Trophoblast cell (in vitro differentiated cells and primary cell): ENCODE data around the gene CAPN9.
A peak's percentile ranks its signal among the peaks of the same experiment; 100 is the strongest.

Source experiments
- DNase-seq, 2 donors: peaks; one replicate each; pipeline ENCODE4 v3.0.0-alpha.2; 2016
- H2AFZ ChIP-seq: 2 replicates; pipeline ENCODE4 v1.6.1; 2013; ENCODE audit warnings: low read length, moderate library complexity, mild to moderate bottlenecking; ENCODE audit not compliant: insufficient read depth, poor library complexity
- H2AK5ac ChIP-seq: 2 replicates; pipeline ENCODE4 v1.6.1; 2013; ENCODE audit warnings: mild to moderate bottlenecking, low read length
- H2BK120ac ChIP-seq: 2 replicates; pipeline ENCODE4 v1.6.1; 2013; ENCODE audit warnings: low read length, mild to moderate bottlenecking, moderate library complexity; ENCODE audit not compliant: insufficient read depth, poor library complexity
- H2BK12ac ChIP-seq: 2 replicates; pipeline ENCODE4 v1.6.1; 2013; ENCODE audit warnings: mild to moderate bottlenecking, low read length, moderate library complexity
- H2BK5ac ChIP-seq: 2 replicates; pipeline ENCODE4 v1.6.1; 2013; ENCODE audit warnings: low read length, low read depth, moderate library complexity, mild to moderate bottlenecking; ENCODE audit not compliant: poor library complexity
- H3K14ac ChIP-seq: 2 replicates; pipeline ENCODE4 v1.6.1; 2013; ENCODE audit warnings: mild to moderate bottlenecking, low read length
- H3K18ac ChIP-seq: 2 replicates; pipeline ENCODE4 v1.6.1; 2013; ENCODE audit warnings: mild to moderate bottlenecking, low read length
- H3K23ac ChIP-seq: 2 replicates; pipeline ENCODE4 v1.6.1; 2013; ENCODE audit warnings: low read length
- H3K27ac ChIP-seq: 2 replicates; pipeline ENCODE4 v1.5.1; 2013; ENCODE audit warnings: low read depth, mild to moderate bottlenecking, inconsistent platforms, low read length, moderate library complexity
- H3K27me3 ChIP-seq: 2 replicates; pipeline ENCODE4 v1.6.1; 2013; ENCODE audit warnings: inconsistent platforms, mild to moderate bottlenecking, low read length, moderate library complexity; ENCODE audit not compliant: insufficient read depth
- H3K36me3 ChIP-seq, 2 experiments: 1 replicate in 1 of 2; 2 replicates in 1 of 2; pipeline ENCODE4 v1.6.1; 2013; ENCODE audit warnings: low read length in 2 of 2, mild to moderate bottlenecking in 2 of 2, moderate library complexity in 1 of 2; ENCODE audit not compliant: insufficient read depth in 2 of 2, control insufficient read depth in 1 of 2
- H3K4ac ChIP-seq: 2 replicates; pipeline ENCODE4 v1.6.1; 2013; ENCODE audit warnings: low read depth, mild to moderate bottlenecking, low read length, moderate library complexity
- H3K4me1 ChIP-seq, 2 experiments: 1 replicate in 1 of 2; 2 replicates in 1 of 2; pipeline ENCODE4 v1.6.1; 2013; ENCODE audit warnings: low read length in 2 of 2, mild to moderate bottlenecking in 2 of 2, moderate library complexity in 1 of 2; ENCODE audit not compliant: insufficient read depth in 2 of 2, control insufficient read depth in 1 of 2
- H3K4me2 ChIP-seq: 2 replicates; pipeline ENCODE4 v1.6.1; 2013; ENCODE audit warnings: inconsistent platforms, mild to moderate bottlenecking, low read length, moderate library complexity
- H3K4me3 ChIP-seq: 2 replicates; pipeline ENCODE4 v1.5.1; 2013; ENCODE audit warnings: mild to moderate bottlenecking, low read depth, low read length, inconsistent platforms
- H3K79me1 ChIP-seq: one replicate; pipeline ENCODE4 v1.6.1; 2013; ENCODE audit warnings: low read length
- H3K79me2 ChIP-seq: 2 replicates; pipeline ENCODE4 v1.6.1; 2013; ENCODE audit warnings: low read length, mild to moderate bottlenecking; ENCODE audit not compliant: control insufficient read depth, insufficient read depth, poor library complexity
- H3K9ac ChIP-seq: 2 replicates; pipeline ENCODE4 v1.6.1; 2013; ENCODE audit warnings: mild to moderate bottlenecking, low read length
- H3K9me3 ChIP-seq: 2 replicates; pipeline ENCODE4 v1.6.1; 2013; ENCODE audit warnings: low read depth, mild to moderate bottlenecking, control low read depth, inconsistent platforms, low read length; ENCODE audit not compliant: insufficient read depth
- H4K12ac ChIP-seq: 2 replicates; pipeline ENCODE4 v1.6.1; 2013; ENCODE audit warnings: low read depth, mild to moderate bottlenecking, low read length, moderate library complexity
- H4K8ac ChIP-seq: 2 replicates; pipeline ENCODE4 v1.6.1; 2013; ENCODE audit warnings: low read depth, mild to moderate bottlenecking, low read length, moderate library complexity
- H4K91ac ChIP-seq: one replicate; pipeline ENCODE4 v1.6.1; 2013; ENCODE audit warnings: low read depth, mild to moderate bottlenecking, low read length, moderate library complexity
- WGBS: extraction: QIAGEN DNeasy Blood & Tissue Kit; methylation state at CpG from one replicate; pipeline ENCODE4 v1.1.7; 2013; ENCODE audit warnings: missing lambda C conversion rate; ENCODE audit not compliant: insufficient read length, insufficient coverage; ENCODE audit errors: extremely low coverage; 5-methylcytosine and 5-hydroxymethylcytosine counted together

CAPN9 gene

GRCh38 chr1:230746617-230747016 lies 571 bp upstream of the CAPN9 start:
- H2BK12ac ChIP-seq: no peak overlapping the region
- H3K36me3 ChIP-seq: no peaks in the 10 kb centered on the region
- H2BK120ac ChIP-seq: no peak overlapping the region
- no peak overlapping the region for H3K27ac ChIP-seq
- H3K18ac ChIP-seq: no peak overlapping the region
- H3K27me3 ChIP-seq: no peaks in the 10 kb centered on the region
- H3K4me3 ChIP-seq: no peak overlapping the region
- no peak overlapping the region for H4K8ac ChIP-seq
- no peak overlapping the region for H3K9ac ChIP-seq
- no peak overlapping the region for H3K23ac ChIP-seq
- no peak overlapping the region for H4K91ac ChIP-seq
- WGBS: no CpG with 5 or more reads among the region's 4 CpGs
- H3K79me2 ChIP-seq: no peaks in the 10 kb centered on the region
- H3K14ac ChIP-seq: no peak overlapping the region
- H4K12ac ChIP-seq: no peak overlapping the region
- H3K4me1 ChIP-seq: peaks cover 5 to 9% of the 10 kb centered on the region in 2 experiments
- H2AK5ac ChIP-seq: no peak overlapping the region
- H3K79me1 ChIP-seq: peaks cover 1% of the 10 kb centered on the region
- no peaks in the 10 kb centered on the region for H3K9me3 ChIP-seq
- H3K4ac ChIP-seq: no peak overlapping the region
- H3K4me2 ChIP-seq: no peak overlapping the region
- no peak for DNase-seq
- H2BK5ac ChIP-seq: no peak overlapping the region
- no peak overlapping the region for H2AFZ ChIP-seq

DNA sequence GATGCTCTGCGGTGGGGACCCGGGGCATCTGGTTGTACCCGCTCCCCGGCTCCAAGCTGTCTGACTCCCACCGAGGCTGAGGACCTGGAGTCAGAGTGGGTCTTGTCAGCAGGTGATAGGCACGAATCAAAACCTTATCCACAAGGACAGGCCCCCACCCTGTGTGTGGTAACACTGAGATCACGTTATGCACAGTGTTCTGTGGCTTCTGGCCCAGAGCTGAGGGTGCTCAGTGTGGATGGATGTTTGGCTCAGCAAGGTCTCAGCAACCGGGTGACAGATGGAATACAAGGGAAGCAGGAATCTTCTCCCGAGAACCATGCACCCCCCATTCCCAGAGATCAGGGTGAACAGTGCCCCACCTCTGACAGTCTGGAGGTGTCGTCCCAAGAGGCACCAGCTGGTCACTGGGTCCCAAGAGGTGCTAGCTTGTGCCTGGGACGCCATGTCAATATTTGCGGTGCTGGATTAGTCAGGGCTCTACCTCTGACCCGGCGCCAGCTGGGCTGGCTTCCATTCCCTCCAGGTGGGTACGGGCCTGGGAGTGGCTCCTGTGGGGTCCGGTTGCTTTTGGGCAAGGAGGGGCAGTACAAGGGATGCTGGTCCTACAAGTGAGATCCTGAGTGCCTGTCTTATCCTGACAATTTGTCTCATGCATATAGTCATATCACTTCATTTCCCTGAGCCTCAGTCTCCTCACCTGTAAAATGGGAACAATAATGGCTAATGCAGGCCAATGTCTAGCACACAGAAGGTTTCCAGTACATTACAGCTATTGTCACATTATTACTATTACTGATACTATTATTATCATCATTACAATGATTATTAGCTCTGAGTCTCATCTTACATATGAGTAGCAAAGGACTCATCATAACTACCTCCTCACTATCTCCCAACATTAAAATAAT lies 957 bp downstream of the CAPN9 start:
- H3K9me3 ChIP-seq: no peaks in the 10 kb centered on the region
- H2AFZ ChIP-seq: no peak overlapping the region
- no peak overlapping the region for H4K8ac ChIP-seq
- no peak overlapping the region for H2BK12ac ChIP-seq
- no peak overlapping the region for H3K4me2 ChIP-seq
- H3K14ac ChIP-seq: no peak overlapping the region
- H4K91ac ChIP-seq: no peak overlapping the region
- H3K27ac ChIP-seq: no peak overlapping the region
- peaks cover 5 to 15% of the 10 kb centered on the region in 2 experiments for H3K4me1 ChIP-seq
- no peak for DNase-seq
- no peaks in the 10 kb centered on the region for H3K36me3 ChIP-seq
- no peak overlapping the region for H3K9ac ChIP-seq
- no peak overlapping the region for H3K23ac ChIP-seq
- no peaks in the 10 kb centered on the region for H3K79me2 ChIP-seq
- no peaks in the 10 kb centered on the region for H3K27me3 ChIP-seq
- H3K4me3 ChIP-seq: no peak overlapping the region
- no peak overlapping the region for H2BK5ac ChIP-seq
- H3K79me1 ChIP-seq: peaks cover 4% of the 10 kb centered on the region
- no peak overlapping the region for H4K12ac ChIP-seq
- no peak overlapping the region for H3K4ac ChIP-seq
- no peak overlapping the region for H2AK5ac ChIP-seq
- H2BK120ac ChIP-seq: no peak overlapping the region
- H3K18ac ChIP-seq: no peak overlapping the region
- WGBS: no CpG with 5 or more reads among the region's 16 CpGs

DNA sequence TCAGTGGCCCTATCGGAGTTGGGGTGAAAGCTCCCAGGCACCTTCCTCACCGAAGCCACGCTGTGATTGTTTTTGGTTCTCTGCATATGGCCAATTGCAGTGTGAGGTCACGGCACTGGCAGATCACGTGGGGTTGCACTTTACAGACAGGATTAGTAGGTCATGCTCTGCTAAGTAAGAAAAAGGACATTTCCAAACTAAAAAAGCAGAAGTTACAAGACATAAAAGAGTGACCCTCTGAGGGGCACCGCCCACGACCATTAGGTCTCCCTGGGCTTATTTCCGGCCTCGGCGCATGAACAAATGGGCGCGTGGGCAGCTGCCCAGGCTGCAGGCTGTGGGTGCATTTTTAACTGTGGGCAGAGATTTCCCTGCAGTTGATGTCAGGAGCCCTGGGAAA lies 2.0 kb downstream of the CAPN9 start:
- peaks cover 8% of the 10 kb centered on the region for H3K79me1 ChIP-seq
- WGBS: no CpG with 5 or more reads among the region's 12 CpGs
- H4K8ac ChIP-seq: no peak overlapping the region
- H2BK5ac ChIP-seq: no peak overlapping the region
- H3K14ac ChIP-seq: no peak overlapping the region
- no peak overlapping the region for H3K4me2 ChIP-seq
- no peak overlapping the region for H4K12ac ChIP-seq
- no peak overlapping the region for H3K27ac ChIP-seq
- H3K9me3 ChIP-seq: no peaks in the 10 kb centered on the region
- no peak overlapping the region for H4K91ac ChIP-seq
- H3K27me3 ChIP-seq: no peaks in the 10 kb centered on the region
- no peak overlapping the region for H2AK5ac ChIP-seq
- H3K4me3 ChIP-seq: peak overlapping the region; percentile 50
- no peak overlapping the region for H3K23ac ChIP-seq
- H3K4ac ChIP-seq: no peak overlapping the region
- H2AFZ ChIP-seq: no peak overlapping the region
- no peak overlapping the region for H2BK120ac ChIP-seq
- no peak overlapping the region for H2BK12ac ChIP-seq
- peaks cover 5 to 16% of the 10 kb centered on the region in 2 experiments for H3K4me1 ChIP-seq
- no peak for DNase-seq
- no peaks in the 10 kb centered on the region for H3K36me3 ChIP-seq
- H3K18ac ChIP-seq: no peak overlapping the region
- H3K9ac ChIP-seq: no peak overlapping the region
- H3K79me2 ChIP-seq: no peaks in the 10 kb centered on the region

- no peak overlapping the region for H3K4ac ChIP-seq
- no peaks in the 10 kb centered on the region for H3K27me3 ChIP-seq
- H3K36me3 ChIP-seq: no peaks in the 10 kb centered on the region
- no peak overlapping the region for H2AFZ ChIP-seq
- peaks cover 7% of the 10 kb centered on the region for H3K79me1 ChIP-seq
- H2AK5ac ChIP-seq: no peak overlapping the region
- no CpG with 5 or more reads among the region's 3 CpGs for WGBS
- H2BK12ac ChIP-seq: no peak overlapping the region
- no peak overlapping the region for H4K8ac ChIP-seq
- H3K79me2 ChIP-seq: no peaks in the 10 kb centered on the region
- H3K18ac ChIP-seq: no peak overlapping the region
- H3K4me3 ChIP-seq: no peak overlapping the region
- no peak for DNase-seq
- no peak overlapping the region for H3K27ac ChIP-seq
- no peak overlapping the region for H3K4me2 ChIP-seq
- no peak overlapping the region for H2BK5ac ChIP-seq
- no peak overlapping the region for H3K23ac ChIP-seq
- H4K91ac ChIP-seq: no peak overlapping the region
- H4K12ac ChIP-seq: no peak overlapping the region
- H3K9me3 ChIP-seq: no peaks in the 10 kb centered on the region
- H3K4me1 ChIP-seq: peaks cover 3 to 14% of the 10 kb centered on the region in 2 experiments
- H2BK120ac ChIP-seq: no peak overlapping the region
- H3K9ac ChIP-seq: no peak overlapping the region
- no peak overlapping the region for H3K14ac ChIP-seq
Measured at GRCh38 chr1:230749635-230750034, 2.4 kb downstream of the CAPN9 start.
